ENCODE data around the gene PARD3B. TPM values are rescaled to one million over a fixed set of nuclear protein-coding genes. Genes with fewer than 3 reads are reported as not detected.
A peak's percentile ranks its signal among the peaks of the same experiment; 100 is the strongest.

Gene PARD3B
- total and polyA plus RNA-seq, 2 of the 8 experiments (the other 6 are each of a cell fraction or from before 2014, with no cell fraction given) = 1.2 to 5.7 TPM

- no peak for DNase-seq (ENCODE audit: low read depth in 1 of 2, low spot score in 2 of 2)
- POLR2A ChIA-PET (ENCODE audit: partially characterized antibody) = no interaction called here
These were observed 79.9 kb downstream of the PARD3B start for GRCh38 chr2:204625135-204625534.

More at GRCh38 chr2:204625135-204625534, 79.9 kb downstream of the PARD3B start:
- no peak overlapping the region for H4K5ac ChIP-seq (ENCODE audit: insufficient read length, low read depth, low read length)
- no peak overlapping the region for H3K4me2 ChIP-seq (ENCODE audit: insufficient read depth in 1 of 2, low read depth in 2 of 2, low read length in 2 of 2)
- H3K56ac ChIP-seq (replicated peaks; ENCODE audit: insufficient read length, low read depth, low read length) = no peak overlapping the region
- no peak overlapping the region for H2BK12ac ChIP-seq (ENCODE audit: low read depth, low read length)
- H3K27me3 ChIP-seq (replicated peaks in 1 of 4; ENCODE audit: control insufficient read depth in 3 of 4, extremely low read depth in 1 of 4, insufficient read depth in 3 of 4, low read length in 3 of 4) = no peaks in the 10 kb centered on the region
- H3K9me3 ChIP-seq (ENCODE audit: insufficient read depth in 2 of 2, low read depth in 1 of 2, low read length in 1 of 2) = no peaks in the 10 kb centered on the region
- H3K23ac ChIP-seq (ENCODE audit: insufficient read length) = no peak overlapping the region
- no peak overlapping the region for H2BK5ac ChIP-seq (ENCODE audit: low read depth, low read length)
- no peak overlapping the region for H3K27ac ChIP-seq (ENCODE audit: low read depth, low read length)
- no peak overlapping the region for H2AFZ ChIP-seq (ENCODE audit: low read length)
- no peak overlapping the region for H3K4me3 ChIP-seq (ENCODE audit: extremely low read depth in 1 of 4, insufficient read depth in 2 of 4, low read depth in 3 of 4, low read length in 4 of 4)
- FAIRE-seq = no peak
- no peaks in the 10 kb centered on the region for H3K4me1 ChIP-seq (replicated peaks in 1 of 4; ENCODE audit: control insufficient read depth in 3 of 4, insufficient read depth in 4 of 4, low read length in 3 of 4)
- H3K23me2 ChIP-seq (ENCODE audit: low read depth, low read length) = no peaks in the 10 kb centered on the region
- H2BK20ac ChIP-seq (ENCODE audit: low read length) = no peak overlapping the region
- H4K8ac ChIP-seq (ENCODE audit: extremely low read depth, insufficient read depth, low read length) = no peak overlapping the region
- TF ChIP-seq, protein P1, sequence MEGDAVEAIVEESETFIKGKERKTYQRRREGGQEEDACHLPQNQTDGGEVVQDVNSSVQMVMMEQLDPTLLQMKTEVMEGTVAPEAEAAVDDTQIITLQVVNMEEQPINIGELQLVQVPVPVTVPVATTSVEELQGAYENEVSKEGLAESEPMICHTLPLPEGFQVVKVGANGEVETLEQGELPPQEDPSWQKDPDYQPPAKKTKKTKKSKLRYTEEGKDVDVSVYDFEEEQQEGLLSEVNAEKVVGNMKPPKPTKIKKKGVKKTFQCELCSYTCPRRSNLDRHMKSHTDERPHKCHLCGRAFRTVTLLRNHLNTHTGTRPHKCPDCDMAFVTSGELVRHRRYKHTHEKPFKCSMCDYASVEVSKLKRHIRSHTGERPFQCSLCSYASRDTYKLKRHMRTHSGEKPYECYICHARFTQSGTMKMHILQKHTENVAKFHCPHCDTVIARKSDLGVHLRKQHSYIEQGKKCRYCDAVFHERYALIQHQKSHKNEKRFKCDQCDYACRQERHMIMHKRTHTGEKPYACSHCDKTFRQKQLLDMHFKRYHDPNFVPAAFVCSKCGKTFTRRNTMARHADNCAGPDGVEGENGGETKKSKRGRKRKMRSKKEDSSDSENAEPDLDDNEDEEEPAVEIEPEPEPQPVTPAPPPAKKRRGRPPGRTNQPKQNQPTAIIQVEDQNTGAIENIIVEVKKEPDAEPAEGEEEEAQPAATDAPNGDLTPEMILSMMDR (IDR thresholded peaks at IDR 0.05; ENCODE audit: control extremely low read depth in 1 of 3, insufficient read depth in 1 of 3, low read depth in 1 of 3, low read length in 3 of 3) = peak in 2 of 3 experiments; percentile 32 to 40; a peak in 3 of 4 replicates
- TF ChIP-seq CREB1 (IDR thresholded peaks at IDR 0.05) (no peak), CTBP2 (IDR thresholded peaks at IDR 0.05; ENCODE audit: borderline replicate concordance, insufficient read depth, insufficient read length, low read length) (no peak), CHD2 (IDR thresholded peaks at IDR 0.05; ENCODE audit: low read length) (no peak), RAD21 (IDR thresholded peaks at IDR 0.05 in 1 of 2, conservative IDR thresholded peaks at IDR 0.05 in 1 of 2; ENCODE audit: low read depth in 2 of 2, low read length in 2 of 2) (peak; percentile 51 to 68), ZNF274 (IDR thresholded peaks at IDR 0.05; ENCODE audit: borderline replicate concordance, extremely low read depth, low read length) (no peak)
- no peaks in the 10 kb centered on the region for H3K36me3 ChIP-seq (ENCODE audit: control insufficient read depth in 2 of 4, insufficient read depth in 4 of 4, low read length in 3 of 4)
- H4K91ac ChIP-seq (replicated peaks; ENCODE audit: insufficient read length, low read length) = no peak overlapping the region
- no peak overlapping the region for H3K14ac ChIP-seq (ENCODE audit: insufficient read length)
- no peaks in the 10 kb centered on the region for H3K79me1 ChIP-seq (ENCODE audit: low read depth, low read length)
- H4K20me1 ChIP-seq (replicated peaks in 1 of 2; ENCODE audit: control insufficient read depth in 1 of 2, insufficient read depth in 2 of 2, low read length in 2 of 2) = no peaks in the 10 kb centered on the region
- H3K79me2 ChIP-seq (ENCODE audit: control insufficient read depth in 1 of 2, insufficient read depth in 2 of 2, low read length in 2 of 2) = no peaks in the 10 kb centered on the region
- H3K4ac ChIP-seq (replicated peaks; ENCODE audit: insufficient read length, low read depth, low read length) = no peak overlapping the region
- H2AK5ac ChIP-seq (ENCODE audit: low read depth, low read length) = no peak overlapping the region
- no peak overlapping the region for H3K18ac ChIP-seq (ENCODE audit: extremely low read depth, low read length)
- H3K9ac ChIP-seq (replicated peaks in 1 of 4; ENCODE audit: extremely low read depth in 1 of 4, low read depth in 3 of 4, low read length in 3 of 4) = no peak overlapping the region
- 100% methylated on average over 2 of the region's 2 CpGs; no CpG with 5 or more reads in 1 of the 2 experiments for WGBS, 2 experiments (ENCODE audit: extremely low coverage in 1 of 2, insufficient coverage in 1 of 2, insufficient read length in 1 of 2, insufficient replicate concordance in 2 of 2, low coverage in 1 of 2, low lambda C conversion rate in 2 of 2, missing lambda C conversion rate in 1 of 2)
- H2BK120ac ChIP-seq (replicated peaks; ENCODE audit: low read depth, low read length) = no peak overlapping the region
- H2BK15ac ChIP-seq (ENCODE audit: low read length) = no peak overlapping the region
- CTCF ChIA-PET (ENCODE audit: partially characterized antibody) = interaction anchor here (0.7 to 2.0 kb wide), 7 partner anchors 9 to 365 kb away, joined by 3 to 5 read pairs (median 3); no protein-coding TSS in a partner anchor

Data from H1 (cell line).